Endodermal cell (in vitro differentiated cells): ENCODE results near the gene PTPN14. TPM values are rescaled to one million over a fixed set of nuclear protein-coding genes. Genes with fewer than 3 reads are reported as not detected.

Source experiments
- DNase-seq: peaks from one replicate; pipeline ENCODE4 v3.0.0-alpha.2; 2017
- H3K27ac ChIP-seq: 2 replicates; pipeline ENCODE4 v1.5.1; 2013; ENCODE audit warnings: mild to moderate bottlenecking, low read depth, low read length, moderate library complexity
- H3K27me3 ChIP-seq: 2 replicates; pipeline ENCODE4 v1.6.1; 2013; ENCODE audit warnings: mild to moderate bottlenecking, low read length, moderate library complexity; ENCODE audit not compliant: insufficient read depth, control insufficient read depth, poor library complexity, severe bottlenecking
- H3K36me3 ChIP-seq: 2 replicates; pipeline ENCODE4 v1.7.0; 2013; ENCODE audit warnings: mild to moderate bottlenecking, low read length, moderate library complexity; ENCODE audit not compliant: control insufficient read depth, insufficient read depth
- H3K4me1 ChIP-seq: one replicate; pipeline ENCODE4 v1.7.0; 2013; ENCODE audit warnings: low read length; ENCODE audit not compliant: control insufficient read depth, insufficient read depth
- H3K4me3 ChIP-seq: 2 replicates; pipeline ENCODE4 v1.5.1; 2013; ENCODE audit warnings: mild to moderate bottlenecking, low read length, moderate library complexity
- H3K9ac ChIP-seq: 2 replicates; pipeline ENCODE4 v1.6.1; 2013; ENCODE audit warnings: mild to moderate bottlenecking, low read length, moderate library complexity; ENCODE audit not compliant: poor library complexity, severe bottlenecking; ENCODE audit errors: extremely low read depth
- H3K9me3 ChIP-seq: 2 replicates; pipeline ENCODE4 v1.6.1; 2013; ENCODE audit warnings: mild to moderate bottlenecking, low read length, moderate library complexity; ENCODE audit not compliant: control insufficient read depth
- H3K27ac Mint-ChIP-seq: 2 replicates; pipeline ENCODE4 v1.8.0; 2020; ENCODE audit warnings: mixed read lengths
- H3K27me3 Mint-ChIP-seq: 2 replicates; pipeline ENCODE4 v1.8.0; 2021; ENCODE audit warnings: mild to moderate bottlenecking, mixed read lengths; ENCODE audit not compliant: insufficient read depth
- H3K36me3 Mint-ChIP-seq: 2 replicates; pipeline ENCODE4 v1.8.0; 2020; ENCODE audit warnings: low read depth, mixed read lengths
- H3K4me1 Mint-ChIP-seq: 2 replicates; pipeline ENCODE4 v1.8.0; 2020; ENCODE audit warnings: mixed read lengths
- H3K4me3 Mint-ChIP-seq: 2 replicates; pipeline ENCODE4 v1.8.0; 2020; ENCODE audit warnings: mild to moderate bottlenecking, moderate library complexity, mixed read lengths
- H3K9me3 Mint-ChIP-seq: 2 replicates; pipeline ENCODE4 v1.8.0; 2020; ENCODE audit warnings: mild to moderate bottlenecking, mixed read lengths
- WGBS, 2 experiments: methylation state at CpG; one replicate each; pipeline versions ENCODE4 v1.1.5 to v1.1.7; 2013; ENCODE audit warnings: missing lambda C conversion rate in 2 of 2, mixed read lengths in 1 of 2; ENCODE audit not compliant: insufficient coverage in 1 of 2, insufficient read length in 1 of 2; 5-methylcytosine and 5-hydroxymethylcytosine counted together
- total RNA-seq, 2 donors: library from RNA; stranded (reverse); fragmentation: NEBNext Ultra II Directional in 1 of 2; extraction: Animal tissue kit (Norgen Biotek cat#: 25700) in 1 of 2; gene quantifications; 2 replicates in 1 of 2; 3 replicates in 1 of 2; pipeline ENCODE4 v1.2.1, GENCODE V29; 2021
- TF ChIP-seq, protein P1 (sequence below): fragments of 200-600 bp; sonication (generic); conservative IDR thresholded peaks from 2 replicates; pipeline ENCODE4 v1.5.0; 2021; ENCODE audit warnings: antibody characterized with exemption, mild to moderate bottlenecking

PTPN14 gene
- total RNA-seq, 2 donors from 2014 or later = 72.6 to 93.2 TPM

DNA sequence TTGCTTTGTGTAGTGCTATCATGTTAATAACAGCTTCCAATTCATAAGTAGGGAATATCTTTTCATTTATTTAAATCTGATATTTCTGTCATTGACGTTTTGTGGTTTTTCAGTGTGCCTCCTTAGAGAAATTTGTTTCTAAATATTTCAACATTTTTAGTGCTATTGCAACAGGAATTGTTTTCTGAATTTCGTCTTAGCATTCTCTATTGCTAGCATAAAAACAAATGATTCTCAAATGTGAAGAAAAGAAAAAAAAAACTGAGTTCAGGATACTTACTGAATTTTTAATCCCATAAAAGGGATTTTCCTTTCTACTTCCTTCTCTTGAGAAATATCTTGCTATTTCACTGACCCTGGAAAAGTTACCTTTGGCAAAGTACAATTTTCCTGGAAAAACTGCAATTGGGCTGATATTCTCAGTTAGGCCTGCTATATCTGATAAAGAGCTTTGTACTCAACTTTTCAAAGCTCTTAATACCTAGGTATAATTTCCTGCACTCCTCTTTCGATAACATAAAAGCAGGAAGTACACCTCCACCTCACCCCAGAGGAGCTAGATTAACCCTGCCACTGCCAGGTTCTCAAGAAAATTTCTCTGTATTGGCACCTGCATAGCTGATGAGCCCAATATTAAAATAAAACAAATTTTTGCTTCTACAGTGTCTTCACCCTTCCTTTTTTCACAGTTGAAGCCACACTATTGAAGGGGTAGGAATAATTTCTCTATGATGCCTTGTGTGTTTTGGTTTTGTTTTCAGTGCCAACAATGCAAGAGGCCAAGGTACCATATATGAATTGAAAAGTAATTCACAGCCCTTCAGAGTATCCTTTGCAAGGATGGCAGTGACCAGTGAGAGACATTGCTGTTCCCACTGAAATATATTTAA, 35.6 kb downstream of the PTPN14 start:
- WGBS, 2 experiments = 33 to 55% methylated on average over 1 to 3 of the region's 3 CpGs
- peaks cover 15% of the 10 kb centered on the region for H3K9me3 Mint-ChIP-seq
- peaks cover 23% of the 10 kb centered on the region for H3K9me3 ChIP-seq
- H3K4me3 ChIP-seq = no peak overlapping the region
- peaks cover 53% of the 10 kb centered on the region for H3K4me1 Mint-ChIP-seq
- TF ChIP-seq, protein P1, sequence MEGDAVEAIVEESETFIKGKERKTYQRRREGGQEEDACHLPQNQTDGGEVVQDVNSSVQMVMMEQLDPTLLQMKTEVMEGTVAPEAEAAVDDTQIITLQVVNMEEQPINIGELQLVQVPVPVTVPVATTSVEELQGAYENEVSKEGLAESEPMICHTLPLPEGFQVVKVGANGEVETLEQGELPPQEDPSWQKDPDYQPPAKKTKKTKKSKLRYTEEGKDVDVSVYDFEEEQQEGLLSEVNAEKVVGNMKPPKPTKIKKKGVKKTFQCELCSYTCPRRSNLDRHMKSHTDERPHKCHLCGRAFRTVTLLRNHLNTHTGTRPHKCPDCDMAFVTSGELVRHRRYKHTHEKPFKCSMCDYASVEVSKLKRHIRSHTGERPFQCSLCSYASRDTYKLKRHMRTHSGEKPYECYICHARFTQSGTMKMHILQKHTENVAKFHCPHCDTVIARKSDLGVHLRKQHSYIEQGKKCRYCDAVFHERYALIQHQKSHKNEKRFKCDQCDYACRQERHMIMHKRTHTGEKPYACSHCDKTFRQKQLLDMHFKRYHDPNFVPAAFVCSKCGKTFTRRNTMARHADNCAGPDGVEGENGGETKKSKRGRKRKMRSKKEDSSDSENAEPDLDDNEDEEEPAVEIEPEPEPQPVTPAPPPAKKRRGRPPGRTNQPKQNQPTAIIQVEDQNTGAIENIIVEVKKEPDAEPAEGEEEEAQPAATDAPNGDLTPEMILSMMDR = no peak
- no peak overlapping the region for H3K4me3 Mint-ChIP-seq
- H3K27me3 ChIP-seq = no peaks in the 10 kb centered on the region
- peaks cover 24% of the 10 kb centered on the region for H3K27me3 Mint-ChIP-seq
- DNase-seq = no peak
- H3K36me3 Mint-ChIP-seq = peaks cover 21% of the 10 kb centered on the region
- no peak overlapping the region for H3K27ac Mint-ChIP-seq
- no peak overlapping the region for H3K9ac ChIP-seq
- no peak overlapping the region for H3K27ac ChIP-seq
- H3K4me1 ChIP-seq = peaks cover 33% of the 10 kb centered on the region
- peaks cover 5% of the 10 kb centered on the region for H3K36me3 ChIP-seq

DNA sequence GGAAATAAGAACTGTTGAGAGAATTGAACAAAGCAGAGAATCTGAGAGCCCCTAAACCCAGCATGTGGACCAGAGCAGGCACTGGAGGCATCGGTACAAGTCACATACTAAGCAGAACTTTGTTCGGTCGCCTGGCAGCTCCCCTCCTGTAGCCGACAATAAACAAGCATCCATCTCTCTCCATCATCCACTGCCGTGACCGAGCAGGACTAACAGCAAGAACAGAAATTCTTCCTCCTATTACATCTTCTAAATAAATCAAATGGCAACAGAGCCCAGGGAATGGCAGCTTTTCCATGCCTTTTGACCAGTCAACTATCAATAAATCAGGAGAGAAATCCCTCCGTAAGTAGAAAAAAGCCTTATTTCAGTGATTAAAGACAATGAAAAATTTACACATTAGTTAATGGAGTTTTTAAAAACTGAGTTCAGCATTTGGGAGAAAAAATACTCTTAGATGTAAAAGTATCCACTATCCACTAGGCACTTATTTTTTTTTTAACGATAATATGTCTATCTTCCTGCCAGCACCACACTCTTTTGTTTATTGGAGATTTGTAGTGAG, 36.5 kb downstream of the PTPN14 start:
- peaks cover 33% of the 10 kb centered on the region for H3K4me1 ChIP-seq
- Mint-ChIP-seq H3K4me1 (peaks cover 45% of the 10 kb centered on the region), H3K4me3 (peak overlapping the region; percentile 25), H3K27ac (peak overlapping the region; percentile 54), H3K9me3 (peaks cover 24% of the 10 kb centered on the region), H3K27me3 (peaks cover 24% of the 10 kb centered on the region), H3K36me3 (peaks cover 30% of the 10 kb centered on the region)
- peak overlapping the region; percentile 54 for H3K9ac ChIP-seq
- peaks cover 14% of the 10 kb centered on the region for H3K36me3 ChIP-seq
- H3K9me3 ChIP-seq = peaks cover 32% of the 10 kb centered on the region
- peak overlapping the region; percentile 67 for H3K4me3 ChIP-seq
- peak overlapping the region; percentile 75 for H3K27ac ChIP-seq
- WGBS, 2 experiments = 21 to 48% methylated on average over 3 to 7 of the region's 8 CpGs
- H3K27me3 ChIP-seq = no peaks in the 10 kb centered on the region
- no peak for DNase-seq
- TF ChIP-seq, protein P1 = no peak

DNA sequence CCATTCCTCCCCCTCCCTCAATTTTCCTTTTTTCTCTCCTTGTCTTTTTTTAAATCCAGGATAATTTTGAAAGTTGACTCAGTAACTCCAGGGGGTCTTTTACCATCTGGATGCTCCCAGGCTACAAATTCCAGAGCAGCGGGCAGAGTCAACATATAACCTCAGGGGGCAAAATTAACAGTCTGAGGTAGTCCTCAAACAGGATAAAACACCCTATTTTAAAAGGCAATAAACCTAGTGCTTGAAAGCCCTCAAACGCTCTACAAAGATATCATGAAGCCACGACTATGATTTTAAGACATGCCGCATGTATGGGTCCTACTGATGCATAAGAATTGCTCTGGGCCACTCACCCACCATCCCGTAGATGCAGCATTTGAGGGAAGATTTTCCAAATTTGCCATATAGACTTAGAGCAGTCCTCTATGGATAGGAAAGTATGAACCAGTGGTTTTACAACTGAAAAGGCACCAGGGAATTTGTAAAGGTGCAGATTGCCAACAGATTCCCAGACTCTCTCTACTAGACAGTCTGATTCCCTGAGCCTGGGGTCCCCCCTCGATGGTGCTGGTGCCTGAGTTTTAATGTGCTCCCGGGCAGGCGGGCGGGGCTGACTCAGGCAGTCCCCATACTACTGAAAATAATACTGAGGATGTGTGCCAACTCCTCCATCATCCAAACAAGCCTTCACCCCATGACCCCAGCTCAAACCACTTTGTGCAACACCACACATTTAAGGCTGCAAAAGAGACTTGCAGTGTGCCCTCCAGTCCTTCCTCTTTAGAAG, 37.2 kb downstream of the PTPN14 start:
- Mint-ChIP-seq H3K9me3 (peaks cover 31% of the 10 kb centered on the region), H3K27me3 (peaks cover 24% of the 10 kb centered on the region), H3K27ac (peak overlapping the region; percentile 54), H3K4me1 (peaks cover 45% of the 10 kb centered on the region), H3K4me3 (peak overlapping the region; percentile 25), H3K36me3 (peaks cover 36% of the 10 kb centered on the region)
- Histone ChIP-seq H3K27ac (peak overlapping the region; percentile 75), H3K4me3 (peak overlapping the region; percentile 67), H3K9ac (peak overlapping the region; percentile 54), H3K36me3 (peaks cover 19% of the 10 kb centered on the region), H3K9me3 (peaks cover 38% of the 10 kb centered on the region), H3K4me1 (peaks cover 33% of the 10 kb centered on the region), H3K27me3 (no peaks in the 10 kb centered on the region)
- WGBS, 2 experiments = 12 to 19% methylated on average over 6 to 9 of the region's 9 CpGs
- TF ChIP-seq, protein P1 = no peak
- DNase-seq = no peak
